SK-N-SH (cell line): ENCODE measurements around the gene TDRD9. TPM values are rescaled to one million over a fixed set of nuclear protein-coding genes. Genes with fewer than 3 reads are reported as not detected.

Experiments
- CTCF ChIA-PET: fragments of 300-600, 350-600 bp; formaldehyde crosslinking; extraction: SDS; loops from one replicate; lab custom pipeline; 2021; lab: Yijun Ruan, JAX
- POLR2A ChIA-PET: fragments of 350-600 bp; sonication (Branson Sonifier 250); formaldehyde crosslinking; extraction: SDS; loops from one replicate; lab custom pipeline; 2020; ENCODE audit warnings: antibody characterized with exemption, inconsistent platforms; lab: Yijun Ruan, JAX
- DNase-seq: peaks from one replicate; pipeline ENCODE4 v3.0.0; 2012
- H2AFZ ChIP-seq: fragments of 200-600 bp; sonication (generic); 2 replicates; pipeline ENCODE4 v1.8.1; 2016; ENCODE audit warnings: antibody characterized with exemption, mild to moderate bottlenecking, low read depth
- H3F3A ChIP-seq: fragments of 200-600 bp; sonication (generic); replicated peaks from 2 replicates; pipeline ENCODE3; 2016; ENCODE audit warnings: antibody characterized with exemption, mild to moderate bottlenecking; ENCODE audit not compliant: insufficient read depth
- H3K27ac ChIP-seq, 2 experiments: fragments of 200-500 bp in 1 of 2; fragments of 200-600 bp in 1 of 2; sonication (Bioruptor generic) in 1 of 2; sonication (generic), shearing (Covaris generic) in 1 of 2; 2 replicates each; pipeline versions ENCODE4 v1.5.1 to v1.6.1; 2014 to 2016; ENCODE audit warnings: low read depth in 2 of 2, inconsistent platforms in 1 of 2, low read length in 1 of 2, mild to moderate bottlenecking in 1 of 2, mixed read lengths in 1 of 2
- H3K27me3 ChIP-seq: fragments of 200-600 bp; sonication (generic), shearing (Covaris generic); 2 replicates; pipeline ENCODE4 v1.6.1; 2016; ENCODE audit warnings: mixed run types; ENCODE audit not compliant: insufficient read depth
- H3K36me3 ChIP-seq, 2 experiments: fragments of 200-500 bp in 1 of 2; fragments of 200-600 bp in 1 of 2; sonication (Bioruptor generic) in 1 of 2; sonication (generic) in 1 of 2; replicated peaks in 1 of 2; 2 replicates each; pipeline versions ENCODE3 to v1.5.1; 2014 to 2016; ENCODE audit warnings: low read length in 1 of 2, mild to moderate bottlenecking in 1 of 2; ENCODE audit not compliant: insufficient read depth in 2 of 2, control insufficient read depth in 1 of 2
- H3K4me1 ChIP-seq, 2 experiments: fragments of 200-500 bp in 1 of 2; fragments of 200-600 bp in 1 of 2; sonication (Bioruptor generic) in 1 of 2; sonication (generic), shearing (Covaris generic) in 1 of 2; 2 replicates each; pipeline versions ENCODE4 v1.5.1 to v1.6.1; 2014 to 2016; ENCODE audit warnings: low read depth in 1 of 2, low read length in 1 of 2, mixed run types in 1 of 2; ENCODE audit not compliant: insufficient read depth in 2 of 2, control insufficient read depth in 1 of 2
- H3K4me2 ChIP-seq: fragments of 200-600 bp; sonication (generic), shearing (Covaris generic); 2 replicates; pipeline ENCODE4 v1.6.1; 2017; ENCODE audit warnings: mixed run types
- H3K4me3 ChIP-seq, 2 experiments: fragments of 200-500 bp in 1 of 2; fragments of 200-600 bp in 1 of 2; sonication (Bioruptor generic) in 1 of 2; sonication (generic), shearing (Covaris generic) in 1 of 2; 2 replicates each; pipeline versions ENCODE4 v1.5.1 to v1.8.1; 2014 to 2016; ENCODE audit warnings: low read depth in 2 of 2, inconsistent platforms in 1 of 2, low read length in 1 of 2, mild to moderate bottlenecking in 1 of 2, mixed read lengths in 1 of 2, moderate library complexity in 1 of 2
- H3K79me2 ChIP-seq: fragments of 200-600 bp; sonication (generic); 2 replicates; pipeline ENCODE4 v1.8.1; 2017; ENCODE audit warnings: mild to moderate bottlenecking; ENCODE audit not compliant: insufficient read depth
- H3K9ac ChIP-seq: fragments of 200-600 bp; sonication (generic); 2 replicates; pipeline ENCODE4 v1.6.1; 2017; ENCODE audit warnings: mixed run types
- H3K9me2 ChIP-seq: fragments of 200-600 bp; sonication (generic); 2 replicates; pipeline ENCODE4 v1.6.1; 2017; ENCODE audit warnings: mixed run types
- H3K9me3 ChIP-seq: fragments of 200-600 bp; sonication (generic); 2 replicates; pipeline ENCODE4 v1.6.1; 2017; ENCODE audit warnings: mixed run types, mild to moderate bottlenecking, moderate library complexity
- H4K20me1 ChIP-seq: fragments of 200-600 bp; sonication (generic); 2 replicates; pipeline ENCODE4 v1.6.1; 2017; ENCODE audit warnings: mild to moderate bottlenecking, mixed run types; ENCODE audit not compliant: insufficient read depth
- CTCF ChIP-seq: fragments of 200-600 bp; sonication (generic); IDR thresholded peaks from 2 replicates; pipeline ENCODE4 v1.6.1; 2017; ENCODE audit warnings: antibody characterized with exemption, mild to moderate bottlenecking, moderate library complexity
- ELF1 ChIP-seq: IDR thresholded peaks from 2 replicates; pipeline ENCODE4 v1.4.0; 2012
- EP300 ChIP-seq, 2 experiments: IDR thresholded peaks; 2 replicates each; pipeline versions ENCODE4 v1.4.0 to v1.6.1; 2012; ENCODE audit warnings: borderline replicate concordance in 1 of 2, low read depth in 1 of 2, low read length in 1 of 2
- FOXJ3 ChIP-seq: sonication (generic); formaldehyde crosslinking; IDR thresholded peaks from 2 replicates; pipeline ENCODE4 v1.5.1; 2020; ENCODE audit warnings: mild to moderate bottlenecking, missing genetic modification reagents
- FOXM1 ChIP-seq: IDR thresholded peaks from 2 replicates; pipeline ENCODE4 v1.4.0; 2012; ENCODE audit warnings: low read depth, mild to moderate bottlenecking
- GABPA ChIP-seq: IDR thresholded peaks from 2 replicates; pipeline ENCODE4 v1.4.0; 2012; ENCODE audit warnings: low read depth, mild to moderate bottlenecking
- GATA2 ChIP-seq: sonication (generic); formaldehyde crosslinking; IDR thresholded peaks from 2 replicates; pipeline ENCODE4 v1.5.0; 2020; ENCODE audit warnings: mild to moderate bottlenecking, missing genetic modification reagents
- IRF3 ChIP-seq: fragments of 150-350 bp; IDR thresholded peaks from 2 replicates; pipeline ENCODE4 v1.6.1; 2016; ENCODE audit warnings: mild to moderate bottlenecking, low read depth, low read length
- JUND ChIP-seq: IDR thresholded peaks from 2 replicates; pipeline ENCODE4 v1.4.0; 2012
- MEF2A ChIP-seq: IDR thresholded peaks from 2 replicates; pipeline ENCODE4 v1.4.0; 2012; ENCODE audit warnings: low read depth, borderline replicate concordance
- NFIC ChIP-seq: IDR thresholded peaks from 2 replicates; pipeline ENCODE4 v1.4.0; 2012; ENCODE audit warnings: borderline replicate concordance
- NRF1 ChIP-seq: IDR thresholded peaks from 2 replicates; pipeline ENCODE4 v1.6.1; 2012; ENCODE audit warnings: low read depth, mild to moderate bottlenecking, low read length
- PBX3 ChIP-seq: IDR thresholded peaks from 2 replicates; pipeline ENCODE4; 2012
- RCOR1 ChIP-seq: fragments of 150-350 bp; IDR thresholded peaks from 2 replicates; pipeline ENCODE4 v1.6.1; 2017; ENCODE audit warnings: antibody characterized with exemption, low read length
- RFX5 ChIP-seq: IDR thresholded peaks from 2 replicates; pipeline ENCODE4 v1.6.1; 2012; ENCODE audit warnings: mild to moderate bottlenecking, improper control_type of control experiment, low read length
- SIN3A ChIP-seq: IDR thresholded peaks from 2 replicates; pipeline ENCODE4 v1.6.1; 2012; ENCODE audit warnings: low read depth, mild to moderate bottlenecking, low read length, moderate library complexity, borderline replicate concordance
- SMC3 ChIP-seq: IDR thresholded peaks from 2 replicates; pipeline ENCODE4 v1.6.1; 2012; ENCODE audit warnings: low read depth, low read length, improper control_type of control experiment
- TAF1 ChIP-seq: IDR thresholded peaks from 2 replicates; pipeline ENCODE4 v1.6.1; 2012; ENCODE audit warnings: low read depth, mild to moderate bottlenecking, low read length, moderate library complexity, borderline replicate concordance
- TCF12 ChIP-seq: IDR thresholded peaks from 2 replicates; pipeline ENCODE4 v1.4.0; 2012
- TEAD4 ChIP-seq: IDR thresholded peaks from 2 replicates; pipeline ENCODE4 v1.4.0; 2012; ENCODE audit warnings: mild to moderate bottlenecking, borderline replicate concordance; ENCODE audit not compliant: insufficient read depth
- USF2 ChIP-seq: fragments of 150-350 bp; IDR thresholded peaks from 2 replicates; pipeline ENCODE4 v1.6.1; 2017; ENCODE audit warnings: antibody characterized with exemption, low read length, low read depth, borderline replicate concordance
- ZBTB33 ChIP-seq: IDR thresholded peaks from 2 replicates; pipeline ENCODE4 v1.4.0; 2012; ENCODE audit warnings: low read depth, borderline replicate concordance
- WGBS: methylation state at CpG from one replicate; pipeline ENCODE4 v1.1.6; 2017; ENCODE audit warnings: low lambda C conversion rate; 5-methylcytosine and 5-hydroxymethylcytosine counted together
- polyA plus RNA-seq, 3 experiments: library from polyadenylated mRNA; depleted of rRNA; stranded (reverse); fragments of >200 nt; gene quantifications; 2 replicates each; pipeline ENCODE4 v1.2.3, GENCODE V29; 2012

TDRD9 gene
- polyA plus RNA-seq, 1 of the 3 experiments (the other 2 are of a cell fraction) = not detected

- Histone ChIP-seq H3F3A (no peaks in the 10 kb centered on the region), H3K4me2 (no peak overlapping the region), H4K20me1 (no peaks in the 10 kb centered on the region), H3K36me3 (no peaks in the 10 kb centered on the region), H3K4me1 (no peaks in the 10 kb centered on the region), H3K4me3 (no peak overlapping the region), H3K9me3 (no peaks in the 10 kb centered on the region), H3K9ac (no peak overlapping the region), H2AFZ (no peak overlapping the region), H3K79me2 (no peaks in the 10 kb centered on the region), H3K27ac (no peak overlapping the region), H3K9me2 (no peaks in the 10 kb centered on the region), H3K27me3 (no peaks in the 10 kb centered on the region)
- CTCF ChIA-PET = interaction anchor here (1.2 to 2.0 kb wide), 3 partner anchors 12 to 137 kb away, joined by 3 to 6 read pairs (median 5); no protein-coding TSS in a partner anchor
- DNase-seq = no peak
- POLR2A ChIA-PET = no interaction called here
- 88% methylated on average over 3 of the region's 4 CpGs for WGBS
- TF ChIP-seq TCF12 (no peak), SMC3 (no peak), GATA2 (CRISPR knock-in tag) (no peak), RFX5 (no peak), TAF1 (no peak), NRF1 (no peak), IRF3 (no peak), ELF1 (no peak), MEF2A (no peak), ZBTB33 (no peak), TEAD4 (no peak), USF2 (no peak)
Observed at GRCh38 chr14:103898204-103898603, 30.1 kb upstream of the TDRD9 start.

GRCh38 chr14:103898711-103899110, 29.5 kb upstream of the TDRD9 start:
- WGBS = 87% methylated on average over 3 of the region's 9 CpGs
- CTCF ChIA-PET = interaction anchor here (1.2 to 1.3 kb wide), 2 partner anchors 11 to 137 kb away, joined by 3 to 5 read pairs; no protein-coding TSS in a partner anchor
- POLR2A ChIA-PET = no interaction called here
- TF ChIP-seq IRF3 = no peak
- TF ChIP-seq NRF1 = no peak
- TF ChIP-seq TCF12 = no peak
- TF ChIP-seq JUND = no peak
- TF ChIP-seq RCOR1 = no peak
- no peak for TF ChIP-seq NFIC
- TF ChIP-seq FOXJ3 (CRISPR knock-in tag) = no peak
- TF ChIP-seq EP300 (IDR thresholded peaks at IDR 0.05; ENCODE audit: borderline replicate concordance in 1 of 2, low read depth in 1 of 2, low read length in 1 of 2) = no peak
- no peak for TF ChIP-seq GABPA
- TF ChIP-seq CTCF = no peak
- no peak for TF ChIP-seq MEF2A
- TF ChIP-seq PBX3 = no peak
- no peak for TF ChIP-seq SIN3A
- no peak for TF ChIP-seq FOXM1

More at GRCh38 chr14:103898711-103899110, 29.5 kb upstream of the TDRD9 start:
- peaks cover 0 to under 1% of the 10 kb centered on the region in 2 experiments; a peak in 1 of 4 replicates for H3K4me1 ChIP-seq
- H3K36me3 ChIP-seq = no peaks in the 10 kb centered on the region
- no peaks in the 10 kb centered on the region for H3K9me3 ChIP-seq
- H3K9ac ChIP-seq = no peak overlapping the region
- H3F3A ChIP-seq = peaks cover under 1% of the 10 kb centered on the region
- no peaks in the 10 kb centered on the region for H4K20me1 ChIP-seq
- no peak for DNase-seq
- no peak overlapping the region for H3K4me2 ChIP-seq
- no peaks in the 10 kb centered on the region for H3K79me2 ChIP-seq
- no peak overlapping the region for H3K4me3 ChIP-seq
- no peaks in the 10 kb centered on the region for H3K27me3 ChIP-seq
- H2AFZ ChIP-seq = no peak overlapping the region
- H3K27ac ChIP-seq = no peak overlapping the region
- H3K9me2 ChIP-seq = no peaks in the 10 kb centered on the region
